H1 (cell line): ENCODE measurements around the gene GNG7. TPM values are rescaled to one million over a fixed set of nuclear protein-coding genes. Genes with fewer than 3 reads are reported as not detected.

Experiments used
- CTCF ChIA-PET: fragments of 300-600 bp; sonication (Branson Sonifier 250); formaldehyde crosslinking; loops from one replicate; lab custom pipeline; 2021; ENCODE audit not compliant: partially characterized antibody; lab: Charles Lee
- POLR2A ChIA-PET: fragments of 300-600 bp; sonication (Branson Sonifier 250); formaldehyde crosslinking; loops from one replicate; lab custom pipeline; 2021; ENCODE audit warnings: inconsistent platforms; ENCODE audit not compliant: partially characterized antibody; lab: Charles Lee
- DNase-seq, 2 experiments: peaks; one replicate each; pipeline versions ENCODE4 v3.0.0 to v3.0.0-alpha.2; 2010 to 2022; ENCODE audit warnings: low spot score in 2 of 2, low read depth in 1 of 2, mixed read lengths in 1 of 2
- FAIRE-seq: peaks from 2 replicates; lab custom pipeline; 2011; peaks lifted over from hg19 to GRCh38; lab: Jason Lieb, UNC
- H2AFZ ChIP-seq: 2 replicates; pipeline ENCODE4 v1.8.1; 2012; ENCODE audit warnings: low read length, inconsistent platforms
- H2AK5ac ChIP-seq: 2 replicates; pipeline ENCODE4 v1.6.1; 2013; ENCODE audit warnings: low read depth, low read length
- H2BK120ac ChIP-seq: replicated peaks from 2 replicates; pipeline ENCODE3; 2013; ENCODE audit warnings: low read depth, low read length, inconsistent platforms
- H2BK12ac ChIP-seq: 2 replicates; pipeline ENCODE4 v1.6.1; 2013; ENCODE audit warnings: low read depth, low read length
- H2BK15ac ChIP-seq: 2 replicates; pipeline ENCODE4 v1.6.1; 2013; ENCODE audit warnings: low read length
- H2BK20ac ChIP-seq: 2 replicates; pipeline ENCODE4 v1.6.1; 2013; ENCODE audit warnings: low read length
- H2BK5ac ChIP-seq: 2 replicates; pipeline ENCODE4 v1.6.1; 2013; ENCODE audit warnings: low read depth, low read length
- H3K14ac ChIP-seq: 2 replicates; pipeline ENCODE4 v1.6.1; 2013; ENCODE audit warnings: inconsistent platforms; ENCODE audit not compliant: insufficient read length
- H3K18ac ChIP-seq: 2 replicates; pipeline ENCODE4 v1.6.1; 2013; ENCODE audit warnings: low read length; ENCODE audit errors: extremely low read depth
- H3K23ac ChIP-seq: 2 replicates; pipeline ENCODE4 v1.6.1; 2013; ENCODE audit warnings: inconsistent platforms; ENCODE audit not compliant: insufficient read length
- H3K23me2 ChIP-seq: 2 replicates; pipeline ENCODE4 v1.6.1; 2013; ENCODE audit warnings: low read depth, low read length
- H3K27ac ChIP-seq: 2 replicates; pipeline ENCODE4 v1.6.1; 2011; ENCODE audit warnings: low read depth, low read length, inconsistent platforms
- H3K27me3 ChIP-seq, 4 experiments: replicated peaks in 1 of 4; 1 replicate in 1 of 4; 2 replicates in 3 of 4; pipeline versions ENCODE4 v1.6.1 to v1.8.1; 2011 to 2013; ENCODE audit warnings: low read length in 3 of 4, mild to moderate bottlenecking in 3 of 4, inconsistent platforms in 2 of 4, mixed read lengths in 2 of 4, moderate library complexity in 1 of 4; ENCODE audit not compliant: control insufficient read depth in 3 of 4, insufficient read depth in 3 of 4; ENCODE audit errors: extremely low read depth in 1 of 4
- H3K36me3 ChIP-seq, 4 experiments: 2 replicates each; pipeline versions ENCODE4 v1.6.1 to v1.8.1; 2011 to 2013; ENCODE audit warnings: mild to moderate bottlenecking in 4 of 4, low read length in 3 of 4, moderate library complexity in 2 of 4, control low read depth in 1 of 4, inconsistent platforms in 1 of 4; ENCODE audit not compliant: insufficient read depth in 4 of 4, control insufficient read depth in 2 of 4
- H3K4ac ChIP-seq: replicated peaks from 2 replicates; pipeline ENCODE3; 2013; ENCODE audit warnings: low read length, low read depth, mixed read lengths, inconsistent platforms; ENCODE audit not compliant: insufficient read length
- H3K4me1 ChIP-seq, 4 experiments: replicated peaks in 1 of 4; 1 replicate in 1 of 4; 2 replicates in 3 of 4; pipeline versions ENCODE4 v1.6.1 to v1.8.1; 2011 to 2013; ENCODE audit warnings: low read length in 3 of 4, inconsistent platforms in 2 of 4, mixed read lengths in 1 of 4; ENCODE audit not compliant: insufficient read depth in 4 of 4, control insufficient read depth in 3 of 4
- H3K4me2 ChIP-seq, 2 experiments: 2 replicates each; pipeline versions ENCODE4 v1.6.1 to v1.8.1; 2011 to 2013; ENCODE audit warnings: low read depth in 2 of 2, low read length in 2 of 2, control low read depth in 1 of 2, inconsistent platforms in 1 of 2, mild to moderate bottlenecking in 1 of 2; ENCODE audit not compliant: insufficient read depth in 1 of 2
- H3K4me3 ChIP-seq, 4 experiments: fragments of 200-600, 300-600 bp in 1 of 4; sonication (generic), shearing (Covaris generic), sonication (Bioruptor Twin) in 1 of 4; 2 replicates each; pipeline versions ENCODE4 v1.5.1 to v1.8.1; 2011 to 2016; ENCODE audit warnings: low read length in 4 of 4, low read depth in 3 of 4, control low read depth in 2 of 4, inconsistent platforms in 2 of 4, mild to moderate bottlenecking in 2 of 4, mixed read lengths in 1 of 4, moderate library complexity in 1 of 4; ENCODE audit not compliant: insufficient read depth in 2 of 4; ENCODE audit errors: extremely low read depth in 1 of 4
- H3K56ac ChIP-seq: replicated peaks from 2 replicates; pipeline ENCODE3; 2013; ENCODE audit warnings: low read depth, mild to moderate bottlenecking, mixed read lengths, low read length, inconsistent platforms; ENCODE audit not compliant: insufficient read length
- H3K79me1 ChIP-seq: 2 replicates; pipeline ENCODE4 v1.6.1; 2013; ENCODE audit warnings: low read depth, low read length, control low read depth
- H3K79me2 ChIP-seq, 2 experiments: 2 replicates each; pipeline versions ENCODE4 v1.6.1 to v1.8.1; 2012 to 2013; ENCODE audit warnings: low read length in 2 of 2, mild to moderate bottlenecking in 2 of 2, inconsistent platforms in 1 of 2; ENCODE audit not compliant: insufficient read depth in 2 of 2, control insufficient read depth in 1 of 2
- H3K9ac ChIP-seq, 4 experiments: replicated peaks in 1 of 4; 1 replicate in 1 of 4; 2 replicates in 3 of 4; pipeline versions ENCODE4 v1.6.1 to v1.8.1; 2011 to 2013; ENCODE audit warnings: low read depth in 3 of 4, low read length in 3 of 4, control low read depth in 2 of 4, mild to moderate bottlenecking in 2 of 4, moderate library complexity in 2 of 4, inconsistent platforms in 1 of 4; ENCODE audit errors: extremely low read depth in 1 of 4
- H3K9me3 ChIP-seq, 2 experiments: 2 replicates each; pipeline versions ENCODE4 v1.6.1 to v1.8.1; 2012 to 2013; ENCODE audit warnings: mild to moderate bottlenecking in 2 of 2, moderate library complexity in 2 of 2, control low read depth in 1 of 2, inconsistent platforms in 1 of 2, low read depth in 1 of 2, low read length in 1 of 2, mixed read lengths in 1 of 2; ENCODE audit not compliant: insufficient read depth in 2 of 2
- H4K20me1 ChIP-seq, 2 experiments: replicated peaks in 1 of 2; 2 replicates each; pipeline versions ENCODE3 to v1.8.1; 2011 to 2013; ENCODE audit warnings: inconsistent platforms in 2 of 2, low read length in 2 of 2, mild to moderate bottlenecking in 1 of 2; ENCODE audit not compliant: insufficient read depth in 2 of 2, control insufficient read depth in 1 of 2
- H4K5ac ChIP-seq: 2 replicates; pipeline ENCODE4 v1.6.1; 2013; ENCODE audit warnings: low read length, low read depth, mixed read lengths, inconsistent platforms; ENCODE audit not compliant: insufficient read length
- H4K8ac ChIP-seq: 2 replicates; pipeline ENCODE4 v1.8.0; 2013; ENCODE audit warnings: mild to moderate bottlenecking, moderate library complexity, low read length, inconsistent platforms; ENCODE audit not compliant: insufficient read depth; ENCODE audit errors: extremely low read depth
- H4K91ac ChIP-seq: replicated peaks from 2 replicates; pipeline ENCODE3; 2013; ENCODE audit warnings: low read length, mixed read lengths, inconsistent platforms; ENCODE audit not compliant: insufficient read length
- POLR2AphosphoS5 ChIP-seq: IDR thresholded peaks from 2 replicates; pipeline ENCODE4 v1.6.1; 2011; ENCODE audit warnings: low read depth, low read length
- YY1 ChIP-seq: IDR thresholded peaks from 2 replicates; pipeline ENCODE4 v1.6.1; 2011; ENCODE audit warnings: low read depth, mild to moderate bottlenecking, low read length
- WGBS, 2 experiments: shearing (Covaris generic) in 1 of 2; methylation state at CpG; one replicate each; pipeline versions ENCODE4 v1.1.6 to v1.1.7; 2013 to 2015; ENCODE audit warnings: low lambda C conversion rate in 2 of 2, mixed read lengths in 2 of 2, inconsistent platforms in 1 of 2, low coverage in 1 of 2, missing lambda C conversion rate in 1 of 2; ENCODE audit not compliant: insufficient replicate concordance in 2 of 2, insufficient coverage in 1 of 2, insufficient read length in 1 of 2; ENCODE audit errors: extremely low coverage in 1 of 2, missing lambda C conversion rate in 1 of 2; 5-methylcytosine and 5-hydroxymethylcytosine counted together
- polyA plus RNA-seq, 7 experiments: library from polyadenylated mRNA; depleted of rRNA in 3 of 7; stranded (reverse) in 5 of 7; unstranded in 2 of 7; fragments of >200 nt in 5 of 7; fragments of 200-250 nt in 2 of 7; gene quantifications; 1 replicate in 5 of 7; 2 replicates in 1 of 7; 4 replicates in 1 of 7; pipeline versions ENCODE4 v1.2.1 to v1.2.3, GENCODE V29; 2011 to 2013; ENCODE audit warnings: missing spikeins in 2 of 7, mixed read lengths in 2 of 7
- total RNA-seq: library from RNA; stranded (reverse); fragmentation: NEBNext Ultra II Directional; extraction: Animal tissue kit (Norgen Biotek cat#: 25700); gene quantifications from 2 replicates; pipeline ENCODE4 v1.2.1, GENCODE V29; 2021

Gene GNG7
- total and polyA plus RNA-seq, 2 of the 8 experiments (the other 6 are each of a cell fraction or from before 2014, with no cell fraction given) = 2.8 to 7.8 TPM

GRCh38 chr19:2703691-2704216 lies 1.3 kb upstream of the GNG7 start:
- Histone ChIP-seq H4K20me1 (peaks cover 0 to 2% of the 10 kb centered on the region in 2 experiments), H3K23me2 (peaks cover 4% of the 10 kb centered on the region; the same call in 1 of the 2 replicates), H3K56ac (no peak overlapping the region), H2BK15ac (no peak overlapping the region), H2AK5ac (no peak overlapping the region), H2BK5ac (no peak overlapping the region), H3K14ac (no peak overlapping the region), H3K23ac (no peak overlapping the region), H4K91ac (no peak overlapping the region), H3K27me3 (peaks cover 0 to 20% (median 17%) of the 10 kb centered on the region in 4 experiments; a peak in 6 of 7 replicates), H2BK120ac (no peak overlapping the region), H3K36me3 (no peaks in the 10 kb centered on the region), H3K79me1 (no peaks in the 10 kb centered on the region), H3K18ac (no peak overlapping the region), H3K9me3 (no peaks in the 10 kb centered on the region), H3K9ac (no peak overlapping the region), H4K5ac (no peak overlapping the region), H4K8ac (no peak overlapping the region), H3K4me3 (no peak overlapping the region), H2AFZ (no peak overlapping the region), H2BK12ac (no peak overlapping the region), H3K79me2 (no peaks in the 10 kb centered on the region), H3K4me2 (no peak overlapping the region), H3K4me1 (peaks cover 3 to 8% (median 5%) of the 10 kb centered on the region in 4 experiments), H3K27ac (no peak overlapping the region), H3K4ac (no peak overlapping the region), H2BK20ac (no peak overlapping the region)
- FAIRE-seq (no peak), DNase-seq (no peak)
- ChIA-PET POLR2A (interaction anchor here (1.4 to 2.4 kb wide), 2 partner anchors 14 to 19 kb away, joined by 4 to 7 read pairs; no protein-coding TSS in a partner anchor), CTCF (interaction anchor here (1.0 to 3.2 kb wide), 4 partner anchors 23 to 56 kb away, joined by 3 to 11 read pairs (median 5); no protein-coding TSS in a partner anchor)
- 86% methylated on average over 6 of the region's 6 CpGs; no CpG with 5 or more reads in 1 of the 2 experiments for WGBS, 2 experiments
- TF ChIP-seq POLR2AphosphoS5 (no peak), YY1 (no peak)
